NCI-H82 treated with DMSO at 0.1 percent for 48 hours (cell line): ENCODE data around the gene SLC12A3.
"Not testable (repeated sequence)": the region's sequence is repeated elsewhere in the genome, so short reads cannot be mapped to it uniquely, and the experiment has no call there.

Source experiments
- DNase-seq: peaks from one replicate; lab custom pipeline; 2025; ENCODE audit not compliant: unreplicated experiment; lab: John Stamatoyannopoulos, UW

The SLC12A3 gene

DNA sequence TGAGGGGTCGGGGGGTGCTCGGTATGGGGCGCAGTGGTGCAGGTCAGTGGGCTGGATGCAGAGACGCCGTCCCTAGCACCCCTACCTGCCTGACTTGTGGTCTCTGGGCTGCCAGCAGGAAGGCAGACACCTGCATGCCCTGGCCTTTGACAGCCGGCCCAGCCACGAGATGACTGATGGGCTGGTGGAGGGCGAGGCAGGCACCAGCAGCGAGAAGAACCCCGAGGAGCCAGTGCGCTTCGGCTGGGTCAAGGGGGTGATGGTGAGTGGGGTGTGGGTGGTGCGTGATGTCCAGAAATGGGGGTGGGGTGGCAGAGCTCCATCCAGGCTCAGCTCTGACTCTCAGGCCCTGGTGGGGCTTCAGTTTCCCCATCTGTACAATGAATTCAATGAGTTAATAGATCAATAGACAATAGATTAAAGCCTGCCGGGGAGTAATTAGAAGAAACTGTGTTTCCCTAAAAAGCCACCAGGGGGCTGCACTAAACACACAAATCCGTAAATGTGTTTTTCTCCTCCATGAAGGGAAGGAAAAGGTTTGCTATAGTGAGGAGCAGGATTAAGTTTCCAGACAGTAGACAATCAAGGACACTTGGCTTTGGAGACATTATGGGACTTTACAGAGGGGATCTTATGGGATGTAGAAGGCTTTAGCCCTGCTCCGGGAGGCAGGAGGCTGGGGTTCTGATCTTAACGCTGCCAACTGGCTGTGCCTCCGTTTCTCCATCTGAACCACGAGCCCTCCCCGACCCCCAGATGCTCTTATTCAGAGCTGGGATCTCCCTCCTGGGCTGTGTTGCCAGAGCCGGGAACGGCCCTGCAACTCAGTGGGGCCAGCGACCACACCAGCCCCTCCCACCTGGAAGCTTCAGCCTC, 2.2 kb downstream of the SLC12A3 start:
- DNase-seq: no peak

DNA sequence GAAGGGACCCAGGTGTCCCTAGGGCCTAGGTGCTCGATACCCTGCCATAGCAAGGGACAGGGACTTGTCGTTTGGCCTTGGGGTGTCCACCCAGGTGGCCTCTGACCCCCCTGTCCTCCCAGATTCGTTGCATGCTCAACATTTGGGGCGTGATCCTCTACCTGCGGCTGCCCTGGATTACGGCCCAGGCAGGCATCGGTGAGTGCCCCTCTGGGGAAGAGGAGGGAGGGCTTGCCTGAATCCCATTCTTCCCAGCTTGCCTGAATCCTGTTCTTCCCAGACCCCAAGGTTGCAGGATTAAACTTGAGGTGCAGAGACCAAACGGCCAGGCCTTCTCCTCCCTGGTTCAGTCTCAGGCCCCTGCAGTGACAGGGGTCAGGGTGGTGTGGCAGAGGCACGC, 3.2 kb downstream of the SLC12A3 start:
- DNase-seq: no peak

DNA sequence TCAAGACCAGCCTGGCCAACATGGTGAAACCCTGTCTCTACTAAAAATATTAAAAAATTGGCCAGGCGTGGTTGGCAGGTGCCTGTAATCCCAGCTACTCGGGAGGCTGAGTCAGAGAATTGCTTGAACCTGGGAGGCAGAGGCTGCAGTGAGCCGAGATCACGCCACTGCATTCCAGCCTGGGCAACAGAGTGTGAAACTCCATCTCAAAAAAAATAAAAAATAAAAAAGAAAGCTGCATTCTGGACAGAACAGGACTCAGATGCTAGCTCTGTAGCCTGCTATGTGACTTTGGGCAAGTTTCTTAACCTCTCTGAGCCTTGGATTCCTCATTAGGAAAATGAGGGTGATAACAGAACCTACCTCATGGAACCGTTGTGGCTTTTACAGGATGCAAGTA, 3.8 kb downstream of the SLC12A3 start:
- DNase-seq: not testable (repeated sequence)

DNA sequence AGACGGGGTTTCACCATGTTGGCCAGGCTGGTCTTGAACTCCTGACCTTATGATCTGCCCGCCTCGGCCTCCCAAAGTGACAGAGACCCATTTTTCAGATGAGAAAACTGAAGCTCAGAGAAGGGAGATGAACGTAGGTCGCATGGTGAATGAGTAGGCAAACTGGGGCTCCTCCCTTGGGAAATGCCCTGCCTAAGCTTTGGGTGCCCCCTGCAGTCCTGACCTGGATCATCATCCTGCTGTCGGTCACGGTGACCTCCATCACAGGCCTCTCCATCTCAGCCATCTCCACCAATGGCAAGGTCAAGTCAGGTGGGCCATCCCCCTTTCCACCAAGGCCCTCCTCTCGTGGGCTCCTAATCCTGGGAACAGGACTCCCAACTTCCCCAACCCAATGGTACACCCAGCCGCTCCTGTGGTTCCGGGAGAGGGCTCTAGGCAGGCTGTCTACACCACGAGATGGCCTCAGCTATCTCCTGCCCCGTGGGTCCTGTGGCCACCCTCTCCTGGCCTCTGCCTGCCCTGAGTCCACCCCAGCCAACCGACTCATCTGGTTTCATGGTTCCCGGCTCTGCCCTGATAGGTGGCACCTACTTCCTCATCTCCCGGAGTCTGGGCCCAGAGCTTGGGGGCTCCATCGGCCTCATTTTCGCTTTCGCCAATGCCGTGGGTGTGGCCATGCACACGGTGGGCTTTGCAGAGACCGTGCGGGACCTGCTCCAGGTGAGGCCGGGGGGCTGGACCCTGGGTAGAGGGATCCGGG, 4.7 kb downstream of the SLC12A3 start:
- no peak for DNase-seq

DNA sequence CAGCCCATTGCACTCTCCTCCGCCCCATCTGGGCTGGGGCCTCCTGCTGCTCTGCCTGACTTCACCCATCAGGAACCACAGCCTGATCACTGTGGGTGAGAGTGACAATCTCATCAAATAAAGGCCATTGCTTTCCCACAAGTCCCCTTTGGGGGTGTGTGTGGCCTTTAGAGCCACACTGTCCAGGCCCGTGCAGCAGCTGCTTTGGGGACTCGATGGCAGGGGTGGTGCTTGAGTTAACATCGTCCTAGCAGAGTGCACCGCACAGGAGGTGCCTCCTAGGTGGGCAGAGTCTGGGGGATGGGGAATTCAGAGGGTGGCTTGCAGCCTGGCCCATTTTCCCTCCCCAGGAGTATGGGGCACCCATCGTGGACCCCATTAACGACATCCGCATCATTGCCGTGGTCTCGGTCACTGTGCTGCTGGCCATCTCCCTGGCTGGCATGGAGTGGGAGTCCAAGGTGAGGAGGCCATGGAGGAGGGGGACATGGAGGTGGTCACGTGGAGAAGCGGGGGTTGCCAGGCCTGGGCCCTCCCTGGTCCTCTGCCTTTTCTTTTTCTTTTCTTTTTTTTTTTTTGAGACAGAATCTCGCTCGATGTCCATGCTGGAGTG, 5.4 kb downstream of the SLC12A3 start:
- DNase-seq: no peak

DNA sequence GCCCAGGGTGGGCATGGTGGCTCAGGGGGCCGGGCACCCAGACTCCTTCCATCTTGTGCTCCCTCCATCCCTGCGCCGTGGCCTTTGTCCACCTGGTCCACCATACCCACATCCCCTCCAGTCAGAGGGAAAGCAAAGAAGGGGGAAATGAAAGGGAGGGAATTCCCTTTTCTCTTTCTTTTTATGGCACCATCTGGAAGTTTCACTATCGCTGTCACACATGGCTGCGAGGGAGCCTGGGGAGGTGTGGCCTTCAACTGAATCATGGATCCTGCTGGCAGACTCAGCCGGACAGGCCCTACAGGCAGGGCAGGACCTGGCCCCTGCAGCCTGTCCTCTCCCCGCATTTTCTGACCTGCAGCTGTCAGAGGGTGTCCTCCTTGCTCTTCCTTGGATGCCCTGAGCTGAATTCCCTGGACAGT, 6.2 kb downstream of the SLC12A3 start:
- no peak for DNase-seq

DNA sequence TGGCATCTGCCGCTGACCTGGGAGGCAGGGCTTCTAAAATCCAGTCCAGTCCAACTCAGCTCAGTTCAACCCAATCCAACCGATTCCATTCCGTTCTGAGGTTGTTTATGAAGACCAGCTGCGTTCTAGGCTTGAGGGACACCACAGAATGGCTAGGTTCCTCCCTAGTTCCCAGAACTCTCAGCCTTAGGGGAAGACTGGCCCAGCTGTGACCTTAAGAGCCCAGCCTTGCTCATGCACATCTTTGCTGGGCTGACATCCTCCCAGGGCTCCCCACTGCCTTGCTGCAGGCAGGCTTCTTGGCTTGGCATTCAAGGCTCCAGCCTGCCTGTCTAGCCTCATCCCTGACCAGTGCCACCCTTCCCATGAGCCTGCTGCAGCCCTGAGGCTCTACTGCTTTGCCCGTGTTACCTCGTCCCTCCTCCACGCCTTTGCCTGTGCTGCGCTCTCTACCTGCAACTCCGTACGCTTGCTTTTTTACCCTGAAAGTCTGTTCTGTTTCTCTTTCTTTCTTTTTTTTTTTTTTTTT, 7.9 kb downstream of the SLC12A3 start:
- DNase-seq: no peak

DNA sequence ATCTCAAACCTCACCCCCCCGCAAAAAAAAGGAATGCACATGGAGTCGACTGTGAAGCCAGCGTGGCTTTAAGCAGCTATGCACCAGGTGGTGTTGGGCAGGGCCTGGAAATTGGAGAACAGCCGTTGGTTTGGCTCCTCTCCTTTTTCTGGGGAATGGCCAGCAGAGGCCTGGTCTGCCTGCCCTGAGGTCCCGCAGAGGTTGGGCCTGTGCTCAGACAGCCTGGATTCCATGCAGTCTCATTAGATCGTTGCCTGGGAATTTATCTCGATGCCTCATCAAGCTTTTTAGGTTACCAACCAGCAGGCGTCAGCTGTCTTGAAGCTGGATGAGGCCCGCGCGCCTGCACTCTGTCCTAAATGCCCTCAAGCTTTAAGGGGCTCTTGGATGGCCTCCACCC, 9.8 kb downstream of the SLC12A3 start:
- DNase-seq: no peak

DNA sequence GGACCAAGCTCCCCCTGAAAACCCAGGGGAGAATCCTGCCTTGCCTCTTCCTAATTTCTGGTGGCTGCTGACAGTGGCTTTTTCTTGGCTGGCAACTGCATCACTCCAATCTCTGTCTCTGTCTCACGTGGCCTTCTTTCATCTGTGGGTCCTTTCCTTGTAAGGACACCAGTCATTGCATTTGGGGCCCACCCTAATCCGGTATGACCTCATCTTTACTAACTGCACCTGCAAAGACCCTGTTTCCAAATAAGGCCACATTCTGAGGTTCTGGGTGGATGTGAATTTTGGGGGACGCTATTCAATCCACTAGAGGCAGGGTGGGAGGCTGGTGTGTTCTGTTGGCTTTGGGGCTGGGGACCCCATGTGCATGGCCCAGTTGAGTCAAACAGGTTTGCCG, 11.0 kb downstream of the SLC12A3 start:
- no peak for DNase-seq

DNA sequence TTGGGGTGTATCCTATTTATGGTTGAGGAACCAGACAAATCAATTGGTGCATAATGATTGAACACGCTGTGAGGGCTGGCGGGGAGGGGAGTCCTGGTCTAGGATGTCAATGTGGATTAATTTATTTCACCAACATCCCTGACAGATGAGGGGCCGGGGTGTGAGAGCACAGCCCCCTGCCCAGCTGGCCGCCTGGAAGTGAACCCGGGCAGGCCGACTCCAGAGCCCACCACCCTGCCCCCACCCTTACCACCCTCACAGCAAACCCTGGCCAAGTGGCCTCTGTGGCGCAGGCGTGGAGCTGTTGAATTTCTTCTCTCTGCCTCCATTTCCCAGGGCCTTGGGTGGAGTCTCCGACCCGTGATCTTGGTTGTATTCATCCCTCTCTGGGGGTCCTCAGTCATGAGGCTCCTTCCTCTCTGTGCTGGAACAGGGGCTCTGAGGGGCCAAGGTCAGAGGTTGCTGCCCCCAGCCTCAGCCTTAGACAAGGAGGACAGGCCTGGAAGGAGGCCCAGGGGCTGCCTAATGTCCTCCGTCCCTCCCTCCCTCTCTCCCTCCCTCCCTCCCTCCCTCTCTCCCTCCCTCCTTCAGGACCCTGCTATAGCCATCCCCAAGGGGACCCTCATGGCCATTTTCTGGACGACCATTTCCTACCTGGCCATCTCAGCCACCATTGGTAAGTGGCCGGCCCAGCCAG, 12.6 kb downstream of the SLC12A3 start:
- no peak for DNase-seq

DNA sequence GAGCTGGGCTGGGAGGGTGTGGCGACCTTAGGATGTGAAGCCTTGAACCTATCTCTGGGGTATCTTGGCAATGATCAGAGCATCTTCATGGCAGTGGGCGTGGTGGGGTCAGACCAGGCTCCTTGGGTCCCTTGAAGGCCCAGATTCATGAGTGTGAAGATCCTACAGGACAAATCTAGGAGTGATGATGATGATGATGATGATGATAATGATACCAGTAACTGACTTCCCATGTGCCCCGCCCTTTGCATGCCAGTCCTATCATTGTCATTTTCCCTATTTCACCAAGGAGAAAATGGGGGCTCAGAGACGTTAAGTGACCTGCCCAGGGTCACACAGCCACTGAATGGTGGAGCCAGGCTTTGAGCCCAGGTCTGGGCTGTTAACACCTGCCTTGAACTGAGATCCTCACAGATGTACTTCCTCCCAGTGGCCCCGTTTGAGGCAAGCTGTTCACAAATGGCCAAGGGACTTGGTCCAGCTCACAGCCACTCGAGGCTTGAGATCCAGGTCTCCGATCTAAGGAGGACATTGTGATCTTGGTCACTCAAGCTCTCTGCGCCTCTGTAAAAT, 13.4 kb downstream of the SLC12A3 start:
- DNase-seq: no peak

DNA sequence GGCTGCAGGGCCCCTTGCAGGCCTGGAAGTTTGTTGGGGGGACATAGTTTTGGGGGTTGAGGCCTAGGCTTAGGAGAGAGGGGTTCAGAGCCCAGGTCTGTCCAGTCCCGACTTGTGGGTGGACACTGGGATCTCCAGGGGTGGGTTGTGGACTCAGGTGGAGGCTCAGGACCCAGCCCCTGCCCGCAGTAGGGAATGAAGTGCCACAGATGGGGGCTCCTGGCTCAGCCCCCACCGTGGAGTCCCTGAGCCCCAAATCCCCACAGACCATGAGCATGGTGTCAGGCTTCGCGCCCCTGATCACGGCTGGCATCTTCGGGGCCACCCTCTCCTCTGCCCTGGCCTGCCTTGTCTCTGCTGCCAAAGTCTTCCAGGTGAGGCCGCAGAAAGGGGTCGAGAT, 14.3 kb downstream of the SLC12A3 start:
- no peak for DNase-seq

DNA sequence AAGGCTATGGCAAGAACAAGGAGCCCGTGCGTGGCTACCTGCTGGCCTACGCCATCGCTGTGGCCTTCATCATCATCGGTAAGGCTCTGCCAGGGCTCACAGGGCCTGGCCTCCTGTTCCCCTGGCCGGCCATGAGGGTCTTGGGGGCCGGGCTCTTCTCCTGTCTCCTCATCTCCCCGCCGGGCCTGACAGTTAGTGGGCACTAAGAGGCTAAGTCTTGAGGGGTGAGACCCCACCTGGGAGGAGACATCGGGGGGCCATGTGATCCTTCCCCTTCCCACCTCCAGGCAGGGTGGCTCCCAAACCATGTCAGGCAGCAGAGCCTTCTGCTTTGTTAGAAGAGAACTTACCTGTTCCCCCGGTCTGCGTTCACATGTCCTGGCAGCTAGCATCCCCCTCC, 15.2 kb downstream of the SLC12A3 start:
- DNase-seq: no peak

DNA sequence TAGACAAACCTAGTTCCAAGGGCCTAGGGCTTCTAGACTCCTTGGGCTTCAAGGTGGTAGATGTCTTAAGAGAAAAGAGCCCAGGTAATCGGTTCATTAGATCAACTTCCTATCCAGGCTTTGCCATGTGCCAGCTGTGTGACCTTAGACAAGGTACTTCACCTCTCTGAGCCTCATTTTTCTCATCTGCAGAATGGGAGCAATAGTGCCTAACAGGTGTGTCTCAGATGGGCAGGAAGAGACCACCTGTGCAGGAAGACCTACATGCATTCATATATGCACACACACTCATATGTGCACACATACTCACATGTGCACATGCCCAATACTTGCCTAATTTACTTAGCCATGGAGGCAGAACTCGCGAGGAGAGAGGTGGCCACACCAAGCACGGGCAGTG, 15.7 kb downstream of the SLC12A3 start:
- DNase-seq: no peak

DNA sequence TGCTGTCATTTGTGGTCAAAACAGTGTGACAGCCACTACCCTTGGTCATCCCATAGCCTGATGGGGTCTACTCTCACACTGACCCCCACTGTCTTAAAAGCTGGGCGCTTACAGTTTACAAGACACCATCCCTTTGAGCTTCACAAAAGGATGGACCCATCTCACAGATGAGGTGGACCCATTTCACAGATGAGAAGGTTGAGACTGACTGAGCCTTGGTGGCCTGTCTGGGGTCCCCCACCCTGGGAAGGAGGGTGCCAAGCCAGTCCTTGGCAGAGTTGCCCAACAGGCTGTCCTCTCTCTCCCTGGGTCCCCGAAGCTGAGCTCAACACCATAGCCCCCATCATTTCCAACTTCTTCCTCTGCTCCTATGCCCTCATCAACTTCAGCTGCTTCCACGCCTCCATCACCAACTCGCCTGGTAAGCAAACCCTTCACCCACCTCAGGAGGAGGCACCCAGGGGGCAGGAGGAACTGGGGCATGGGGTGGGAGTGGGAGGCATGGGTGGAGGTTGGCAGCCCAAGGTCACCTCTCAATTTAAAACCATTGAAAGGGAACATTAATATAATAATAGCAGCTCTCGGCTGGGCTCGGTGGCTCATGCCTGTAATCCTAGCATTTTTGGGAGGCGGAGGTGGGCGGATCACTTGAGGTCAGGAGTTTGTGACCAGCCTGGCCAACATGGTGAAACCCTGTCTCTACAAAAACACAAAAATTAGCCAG, 17.2 kb downstream of the SLC12A3 start:
- no peak for DNase-seq

DNA sequence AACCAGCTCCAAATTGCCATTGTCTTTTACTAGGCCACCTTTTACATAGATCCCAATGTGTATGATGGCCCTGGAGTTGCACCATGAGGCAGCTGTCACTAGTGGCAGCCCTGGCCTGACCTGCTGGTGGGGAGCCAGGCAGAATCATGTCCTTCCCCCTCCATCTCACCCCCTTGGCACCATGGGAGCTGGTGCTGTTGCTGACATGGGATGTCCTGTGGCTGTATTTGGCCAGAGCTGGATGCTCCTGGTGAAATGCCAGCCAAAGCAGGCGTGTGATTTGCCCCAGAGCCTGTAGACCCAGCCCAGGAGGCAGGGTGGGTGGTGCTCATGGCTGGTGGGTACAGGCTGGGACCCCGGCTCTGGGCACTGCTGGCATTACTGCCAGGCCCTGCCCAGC, 18.6 kb downstream of the SLC12A3 start:
- no peak for DNase-seq

DNA sequence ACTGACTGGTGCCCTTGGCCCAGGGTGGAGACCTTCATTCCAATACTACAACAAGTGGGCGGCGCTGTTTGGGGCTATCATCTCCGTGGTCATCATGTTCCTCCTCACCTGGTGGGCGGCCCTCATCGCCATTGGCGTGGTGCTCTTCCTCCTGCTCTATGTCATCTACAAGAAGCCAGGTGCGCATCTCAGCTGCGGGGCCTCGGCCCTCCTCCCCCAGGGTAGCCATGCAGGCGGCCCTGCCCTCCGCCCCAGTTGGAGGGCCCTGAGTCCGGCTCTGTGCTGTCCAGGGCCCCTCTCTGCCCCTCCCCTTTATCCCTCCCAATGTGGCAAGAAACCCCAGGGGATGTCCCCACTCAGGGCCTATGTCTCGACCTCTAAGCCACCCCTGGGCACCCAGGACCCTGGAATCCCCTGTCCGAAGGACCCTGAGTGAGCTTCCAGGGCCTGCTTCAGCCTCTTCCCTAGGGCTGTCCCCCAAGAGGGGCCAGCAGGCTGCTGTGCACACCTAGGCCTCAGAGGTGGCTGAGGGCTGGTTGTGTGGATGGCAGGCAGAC, 19.1 kb downstream of the SLC12A3 start:
- DNase-seq: no peak

DNA sequence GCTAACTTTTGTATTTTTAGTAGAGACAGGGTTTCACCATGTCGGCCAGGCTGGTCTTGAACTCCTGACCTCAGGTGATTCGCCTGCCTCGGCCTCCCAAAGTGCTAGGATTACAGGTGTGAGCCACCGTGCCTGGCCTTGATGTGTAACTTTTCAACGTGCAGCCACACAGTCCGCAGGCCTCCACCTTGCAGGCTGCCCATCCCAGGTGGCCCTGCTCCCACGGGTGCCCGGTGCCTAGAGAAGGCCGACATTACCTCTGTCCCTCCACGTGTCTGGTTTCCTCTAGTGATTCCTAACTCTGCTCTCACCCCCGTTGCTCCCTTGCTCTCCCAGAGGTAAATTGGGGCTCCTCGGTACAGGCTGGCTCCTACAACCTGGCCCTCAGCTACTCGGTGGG, 19.9 kb downstream of the SLC12A3 start:
- not testable (repeated sequence) for DNase-seq

DNA sequence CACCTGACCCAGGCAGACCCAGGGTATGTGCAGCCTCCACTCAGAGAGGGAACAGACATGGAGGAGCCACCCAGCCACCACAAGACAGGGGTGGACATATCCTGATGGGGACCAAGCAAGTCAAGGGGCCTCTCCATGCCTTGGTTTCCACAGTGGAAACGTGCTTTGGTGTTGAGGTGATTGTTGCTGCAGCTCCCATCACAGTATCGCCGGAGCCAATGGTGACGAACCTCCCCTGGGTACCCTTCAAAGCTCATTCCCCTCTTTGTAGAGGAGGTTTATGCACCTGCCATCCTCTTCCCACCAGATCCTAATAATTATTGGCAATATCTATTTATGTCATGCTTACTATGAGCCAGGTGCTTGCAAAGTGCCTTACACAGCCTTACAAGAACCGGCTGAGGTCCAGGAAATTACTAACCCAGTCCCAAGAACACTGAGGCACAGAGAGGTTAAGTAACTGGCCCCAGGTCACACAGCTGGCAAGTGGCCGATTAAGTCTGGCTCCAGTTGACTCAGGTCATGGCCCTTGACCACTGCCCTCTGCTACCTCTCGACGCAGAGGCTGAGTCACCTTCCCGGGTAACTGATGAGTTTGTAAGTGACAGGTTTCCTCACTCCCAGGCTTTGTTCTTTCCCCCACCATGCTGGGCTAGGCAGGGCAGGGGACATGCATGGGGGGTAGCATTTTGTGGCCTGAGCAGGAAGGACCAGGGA, 20.6 kb downstream of the SLC12A3 start:
- DNase-seq: no peak
